H9 (cell line): ENCODE data around the gene RPS27L. TPM values are rescaled to one million over a fixed set of nuclear protein-coding genes. Genes with fewer than 3 reads are reported as not detected.

Source experiments
- DNase-seq: peaks from one replicate; pipeline ENCODE4 v3.0.0-alpha.2; 2017
- H2AFZ ChIP-seq: one replicate; pipeline ENCODE4 v1.6.1; 2013; ENCODE audit warnings: mild to moderate bottlenecking, low read length, control low read depth, moderate library complexity
- H2AK5ac ChIP-seq: 2 replicates; pipeline ENCODE4 v1.6.1; 2013; ENCODE audit warnings: low read length, control low read depth, mixed read lengths; ENCODE audit not compliant: insufficient read length
- H2BK120ac ChIP-seq: one replicate; pipeline ENCODE4 v1.6.1; 2013; ENCODE audit warnings: low read depth, mild to moderate bottlenecking, low read length, control low read depth, inconsistent platforms; ENCODE audit not compliant: poor library complexity, severe bottlenecking
- H2BK12ac ChIP-seq: 2 replicates; pipeline ENCODE4 v1.6.1; 2013; ENCODE audit warnings: low read length, control low read depth, mixed read lengths, low read depth; ENCODE audit not compliant: insufficient read length
- H2BK15ac ChIP-seq: 2 replicates; pipeline ENCODE4 v1.6.1; 2013; ENCODE audit warnings: low read depth, low read length, control low read depth
- H2BK20ac ChIP-seq: one replicate; pipeline ENCODE4 v1.6.1; 2013; ENCODE audit warnings: low read depth, mild to moderate bottlenecking, low read length, control low read depth, inconsistent platforms; ENCODE audit not compliant: poor library complexity, severe bottlenecking
- H2BK5ac ChIP-seq: 2 replicates; pipeline ENCODE4 v1.6.1; 2013; ENCODE audit warnings: low read length, control low read depth, mixed read lengths; ENCODE audit not compliant: insufficient read length
- H3K14ac ChIP-seq: 2 replicates; pipeline ENCODE4 v1.6.1; 2013; ENCODE audit warnings: low read length, control low read depth; ENCODE audit not compliant: insufficient read depth
- H3K18ac ChIP-seq: 2 replicates; pipeline ENCODE4 v1.6.1; 2013; ENCODE audit warnings: low read depth, mild to moderate bottlenecking, mixed read lengths, low read length, control low read depth; ENCODE audit not compliant: insufficient read length
- H3K23ac ChIP-seq: 2 replicates; pipeline ENCODE4 v1.6.1; 2013; ENCODE audit warnings: low read length, control low read depth, mixed read lengths, low read depth; ENCODE audit not compliant: insufficient read length
- H3K23me2 ChIP-seq: 2 replicates; pipeline ENCODE4 v1.6.1; 2013; ENCODE audit warnings: low read depth, mild to moderate bottlenecking, mixed read lengths, low read length, control low read depth; ENCODE audit not compliant: insufficient read length, poor library complexity, severe bottlenecking
- H3K27ac ChIP-seq: 2 replicates; pipeline ENCODE4 v1.5.1; 2013; ENCODE audit warnings: low read length, control low read depth, mixed read lengths, low read depth; ENCODE audit not compliant: insufficient read length
- H3K27me3 ChIP-seq: 2 replicates; pipeline ENCODE4 v1.6.1; 2013; ENCODE audit warnings: low read length, control low read depth, inconsistent platforms; ENCODE audit not compliant: insufficient read depth
- H3K4ac ChIP-seq: 2 replicates; pipeline ENCODE4 v1.6.1; 2013; ENCODE audit warnings: low read depth, mild to moderate bottlenecking, control low read depth, inconsistent platforms, low read length, moderate library complexity
- H3K4me1 ChIP-seq: 2 replicates; pipeline ENCODE4 v1.6.1; 2013; ENCODE audit warnings: low read length, control low read depth, inconsistent platforms; ENCODE audit not compliant: insufficient read depth
- H3K4me2 ChIP-seq: 2 replicates; pipeline ENCODE4 v1.6.1; 2013; ENCODE audit warnings: low read length, control low read depth, mixed read lengths; ENCODE audit not compliant: insufficient read length, insufficient read depth
- H3K56ac ChIP-seq: 2 replicates; pipeline ENCODE4 v1.6.1; 2013; ENCODE audit warnings: low read depth, mild to moderate bottlenecking, mixed read lengths, low read length, control low read depth; ENCODE audit not compliant: insufficient read length
- H3K79me1 ChIP-seq: 2 replicates; pipeline ENCODE4 v1.6.1; 2013; ENCODE audit warnings: low read depth, mild to moderate bottlenecking, moderate library complexity, low read length, control low read depth, inconsistent platforms; ENCODE audit not compliant: insufficient read depth, poor library complexity, severe bottlenecking
- H3K79me2 ChIP-seq: 2 replicates; pipeline ENCODE4 v1.6.1; 2013; ENCODE audit warnings: low read length, control low read depth, inconsistent platforms; ENCODE audit not compliant: insufficient read depth
- H3K9ac ChIP-seq: 2 replicates; pipeline ENCODE4 v1.6.1; 2013; ENCODE audit warnings: low read length, control low read depth, mixed read lengths; ENCODE audit not compliant: insufficient read length; ENCODE audit errors: extremely low read depth
- H3K9me3 ChIP-seq: one replicate; pipeline ENCODE4 v1.6.1; 2013; ENCODE audit warnings: low read depth, low read length, inconsistent platforms; ENCODE audit not compliant: control insufficient read depth
- H3T11ph ChIP-seq: one replicate; pipeline ENCODE4 v1.6.1; 2013; ENCODE audit warnings: mild to moderate bottlenecking, low read length, control low read depth, inconsistent platforms
- H4K20me1 ChIP-seq: one replicate; pipeline ENCODE4 v1.6.1; 2013; ENCODE audit not compliant: control insufficient read depth, insufficient read length, insufficient read depth
- H4K5ac ChIP-seq: 2 replicates; pipeline ENCODE4 v1.6.1; 2013; ENCODE audit warnings: low read depth, mild to moderate bottlenecking, mixed read lengths, low read length, control low read depth; ENCODE audit not compliant: insufficient read length
- H4K8ac ChIP-seq: replicated peaks from 2 replicates; pipeline ENCODE4 v1.6.1; 2013; ENCODE audit warnings: low read length, control low read depth, mixed read lengths, low read depth; ENCODE audit not compliant: insufficient read length
- H4K91ac ChIP-seq: 2 replicates; pipeline ENCODE4 v1.6.1; 2013; ENCODE audit warnings: low read depth, mild to moderate bottlenecking, moderate library complexity, mixed read lengths, low read length, control low read depth; ENCODE audit not compliant: insufficient read length
- H3K27ac Mint-ChIP-seq, 3 experiments: 2 replicates in 2 of 3; 3 replicates in 1 of 3; pipeline ENCODE4 v1.8.0; 2020 to 2021; ENCODE audit warnings: mixed read lengths in 3 of 3, mild to moderate bottlenecking in 1 of 3, moderate library complexity in 1 of 3
- H3K27me3 Mint-ChIP-seq: 2 replicates; pipeline ENCODE4 v1.8.0; 2021; ENCODE audit warnings: low read depth, mild to moderate bottlenecking, moderate library complexity, mixed read lengths
- H3K36me3 Mint-ChIP-seq, 3 experiments: 2 replicates in 2 of 3; 3 replicates in 1 of 3; pipeline ENCODE4 v1.8.0; 2020 to 2021; ENCODE audit warnings: low read depth in 3 of 3, mixed read lengths in 3 of 3; ENCODE audit not compliant: insufficient read depth in 1 of 3
- H3K4me1 Mint-ChIP-seq, 2 experiments: 2 replicates each; pipeline ENCODE4 v1.8.0; 2020; ENCODE audit warnings: mixed read lengths in 2 of 2
- H3K4me3 Mint-ChIP-seq, 2 experiments: 2 replicates in 1 of 2; 3 replicates in 1 of 2; pipeline ENCODE4 v1.8.0; 2020 to 2021; ENCODE audit warnings: mild to moderate bottlenecking in 2 of 2, mixed read lengths in 2 of 2, moderate library complexity in 1 of 2
- H3K9me3 Mint-ChIP-seq, 2 experiments: 2 replicates in 1 of 2; 3 replicates in 1 of 2; pipeline ENCODE4 v1.8.0; 2020; ENCODE audit warnings: mild to moderate bottlenecking in 2 of 2, mixed read lengths in 2 of 2, moderate library complexity in 1 of 2
- CTCF ChIP-seq: fragments of 200-600 bp; sonication (generic); conservative IDR thresholded peaks from 3 replicates; pipeline ENCODE4 v1.8.0; 2021; ENCODE audit warnings: antibody characterized with exemption, mild to moderate bottlenecking
- WGBS: extraction: QIAGEN DNeasy Blood & Tissue Kit; methylation state at CpG from one replicate; pipeline ENCODE4 v1.1.7; 2013; ENCODE audit warnings: missing lambda C conversion rate, low lambda C conversion rate, mixed read lengths; ENCODE audit not compliant: insufficient read length; ENCODE audit errors: extremely low coverage; 5-methylcytosine and 5-hydroxymethylcytosine counted together
- total RNA-seq: library from RNA; stranded (reverse); gene quantifications from 2 replicates; pipeline ENCODE4 v1.2.1, GENCODE V29; 2021

Gene RPS27L
- total RNA-seq, 1 experiment from 2014 or later = 180 TPM

GRCh38 chr15:63104727-63105126 lies 52.5 kb downstream of the RPS27L start:
- no peaks in the 10 kb centered on the region for H3K9me3 ChIP-seq
- no peak overlapping the region for H3K56ac ChIP-seq
- no peaks in the 10 kb centered on the region for H3K79me1 ChIP-seq
- H3K23me2 ChIP-seq = no peaks in the 10 kb centered on the region
- H3K79me2 ChIP-seq = no peaks in the 10 kb centered on the region
- no peaks in the 10 kb centered on the region for H4K20me1 ChIP-seq
- no peak for DNase-seq
- no peak overlapping the region for H3K14ac ChIP-seq
- H3K27ac ChIP-seq = no peak overlapping the region
- no peak overlapping the region for H2BK20ac ChIP-seq
- no peak overlapping the region for H3K23ac ChIP-seq
- H2BK5ac ChIP-seq = no peak overlapping the region
- no peak overlapping the region for H4K5ac ChIP-seq
- no peak overlapping the region for H2AK5ac ChIP-seq
- WGBS = 100% methylated on average over 1 of the region's 7 CpGs
- H3K9ac ChIP-seq = no peak overlapping the region
- no peak overlapping the region for H4K91ac ChIP-seq
- no peak overlapping the region for H4K8ac ChIP-seq
- H3K4ac ChIP-seq = no peak overlapping the region
- H2BK120ac ChIP-seq = no peak overlapping the region
- no peaks in the 10 kb centered on the region for H3K27me3 ChIP-seq
- no peaks in the 10 kb centered on the region for H3K4me1 ChIP-seq
- Mint-ChIP-seq H3K4me3 (no peak overlapping the region), H3K4me1 (0 out of 4 replicates have a peak, but pooled peaks cover 0 to 5% of the 10 kb centered on the region in 2 experiments), H3K36me3 (peaks cover 0 to 4% (median 3%) of the 10 kb centered on the region in 3 experiments; a peak in 2 of 7 replicates), H3K27me3 (no peaks in the 10 kb centered on the region; the same call in 1 of the 2 replicates), H3K27ac (peak overlapping the region in 1 of 3 experiments; percentile 32; a peak in 1 of 7 replicates), H3K9me3 (peaks cover 5 to 7% of the 10 kb centered on the region in 2 experiments; a peak in 4 of 5 replicates)
- no peak overlapping the region for H2AFZ ChIP-seq
- TF ChIP-seq CTCF = no peak
- no peak overlapping the region for H3T11ph ChIP-seq
- no peak overlapping the region for H3K4me2 ChIP-seq
- H2BK12ac ChIP-seq = no peak overlapping the region
- no peak overlapping the region for H3K18ac ChIP-seq
- H2BK15ac ChIP-seq = no peak overlapping the region
